GM12873 (cell line): ENCODE measurements around the gene SLC2A13.

Experiments
- TF ChIP-seq, protein P1 (sequence below): IDR thresholded peaks from 2 replicates; pipeline ENCODE4 v1.5.1; 2012; ENCODE audit warnings: low read depth, mild to moderate bottlenecking, moderate library complexity, low read length, control low read depth; ENCODE audit not compliant: insufficient read depth; ENCODE audit errors: missing control alignments

Gene SLC2A13

GRCh38 chr12:39883411-39883810 is 222.5 kb downstream of the SLC2A13 start:
- TF ChIP-seq, protein P1, sequence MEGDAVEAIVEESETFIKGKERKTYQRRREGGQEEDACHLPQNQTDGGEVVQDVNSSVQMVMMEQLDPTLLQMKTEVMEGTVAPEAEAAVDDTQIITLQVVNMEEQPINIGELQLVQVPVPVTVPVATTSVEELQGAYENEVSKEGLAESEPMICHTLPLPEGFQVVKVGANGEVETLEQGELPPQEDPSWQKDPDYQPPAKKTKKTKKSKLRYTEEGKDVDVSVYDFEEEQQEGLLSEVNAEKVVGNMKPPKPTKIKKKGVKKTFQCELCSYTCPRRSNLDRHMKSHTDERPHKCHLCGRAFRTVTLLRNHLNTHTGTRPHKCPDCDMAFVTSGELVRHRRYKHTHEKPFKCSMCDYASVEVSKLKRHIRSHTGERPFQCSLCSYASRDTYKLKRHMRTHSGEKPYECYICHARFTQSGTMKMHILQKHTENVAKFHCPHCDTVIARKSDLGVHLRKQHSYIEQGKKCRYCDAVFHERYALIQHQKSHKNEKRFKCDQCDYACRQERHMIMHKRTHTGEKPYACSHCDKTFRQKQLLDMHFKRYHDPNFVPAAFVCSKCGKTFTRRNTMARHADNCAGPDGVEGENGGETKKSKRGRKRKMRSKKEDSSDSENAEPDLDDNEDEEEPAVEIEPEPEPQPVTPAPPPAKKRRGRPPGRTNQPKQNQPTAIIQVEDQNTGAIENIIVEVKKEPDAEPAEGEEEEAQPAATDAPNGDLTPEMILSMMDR: no peak

DNA sequence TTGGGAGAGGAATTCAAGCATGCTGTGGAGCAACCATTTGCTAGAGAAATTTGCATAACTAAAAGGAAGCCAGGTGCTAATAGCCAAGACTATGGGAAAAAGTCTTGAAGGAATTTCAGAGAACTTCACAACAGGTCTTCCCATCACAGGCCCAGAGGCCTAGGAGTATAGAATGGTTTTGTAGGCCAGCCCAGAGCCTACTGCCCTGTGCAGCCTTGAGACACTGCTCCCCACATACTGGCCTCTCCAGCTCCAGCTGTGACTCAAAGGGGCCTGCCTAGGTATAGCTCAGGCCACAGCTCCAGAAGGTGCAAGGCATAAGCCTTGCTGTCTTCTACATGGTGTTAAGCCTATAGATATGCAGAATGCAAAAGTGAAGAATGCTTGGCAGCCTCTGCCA is 227.1 kb downstream of the SLC2A13 start:
- TF ChIP-seq, protein P1: no peak

- TF ChIP-seq, protein P1: no peak
These were observed 230.2 kb downstream of the SLC2A13 start for GRCh38 chr12:39875721-39876120.

GRCh38 chr12:39874785-39875184 is 231.1 kb downstream of the SLC2A13 start:
- TF ChIP-seq, protein P1: no peak

DNA sequence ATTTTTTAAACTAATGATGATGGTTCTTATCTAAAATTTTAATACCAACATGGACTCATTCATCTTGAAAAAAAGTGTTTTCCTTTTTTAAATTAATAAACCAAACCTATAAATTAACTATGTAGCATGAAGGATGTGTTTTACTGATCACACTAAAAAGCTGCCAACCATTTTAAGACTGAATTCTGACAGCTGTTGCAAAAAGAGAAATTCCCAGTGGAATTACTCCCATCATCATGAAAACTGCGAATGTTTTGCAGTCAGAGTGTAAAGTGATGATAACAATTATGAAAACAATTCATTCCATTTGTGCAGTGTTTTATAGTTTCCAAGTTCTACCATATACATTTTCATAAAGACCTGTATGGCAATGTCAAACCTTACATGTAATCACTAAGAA is 232.8 kb downstream of the SLC2A13 start:
- TF ChIP-seq, protein P1: no peak

GRCh38 chr12:39872425-39872824 is 233.5 kb downstream of the SLC2A13 start:
- TF ChIP-seq, protein P1: no peak

- TF ChIP-seq, protein P1: no peak
These were observed 237.6 kb downstream of the SLC2A13 start for GRCh38 chr12:39868328-39868725.
